Liver (tissue), 9 donors: Measurements from ENCODE around the gene PERCC1. TPM values are rescaled to one million over a fixed set of nuclear protein-coding genes. Genes with fewer than 3 reads are reported as not detected.

ENCODE experiments used
- DNase-seq: peaks from one replicate; pipeline ENCODE4 v3.0.0-alpha.2; 2017; ENCODE audit warnings: low spot score
- H3K27ac ChIP-seq, 2 donors: one replicate each; pipeline ENCODE4 v1.7.0; 2013; ENCODE audit warnings: inconsistent platforms in 2 of 2, low read length in 2 of 2, control low read depth in 1 of 2, low read depth in 1 of 2, mild to moderate bottlenecking in 1 of 2
- H3K27me3 ChIP-seq, 4 donors: one replicate each; pipeline versions ENCODE4 v1.6.1 to v1.7.0; 2013; ENCODE audit warnings: low read length in 3 of 4, inconsistent platforms in 1 of 4, mild to moderate bottlenecking in 1 of 4, moderate library complexity in 1 of 4; ENCODE audit not compliant: control insufficient read depth in 4 of 4, insufficient read depth in 4 of 4
- H3K36me3 ChIP-seq, 4 donors: one replicate each; pipeline versions ENCODE4 v1.6.1 to v1.7.0; 2013; ENCODE audit warnings: low read length in 3 of 4, mild to moderate bottlenecking in 3 of 4, low read depth in 1 of 4, moderate library complexity in 1 of 4; ENCODE audit not compliant: control insufficient read depth in 4 of 4, insufficient read depth in 3 of 4
- H3K4me1 ChIP-seq, 4 donors: one replicate each; pipeline versions ENCODE4 v1.6.1 to v1.7.0; 2013; ENCODE audit warnings: low read length in 3 of 4, mild to moderate bottlenecking in 3 of 4, moderate library complexity in 1 of 4; ENCODE audit not compliant: control insufficient read depth in 4 of 4, insufficient read depth in 4 of 4
- H3K4me3 ChIP-seq, 3 donors: one replicate each; pipeline versions ENCODE4 v1.6.1 to v1.7.0; 2013; ENCODE audit warnings: low read length in 3 of 3, control low read depth in 1 of 3, low read depth in 1 of 3, mild to moderate bottlenecking in 1 of 3
- H3K9ac ChIP-seq, 2 donors: one replicate each; pipeline ENCODE4 v1.7.0; 2013; ENCODE audit warnings: low read length in 2 of 2, mild to moderate bottlenecking in 2 of 2, moderate library complexity in 2 of 2, control low read depth in 1 of 2, low read depth in 1 of 2
- H3K9me3 ChIP-seq, 4 donors: one replicate each; pipeline versions ENCODE4 v1.6.1 to v1.7.0; 2013; ENCODE audit warnings: low read length in 3 of 4; ENCODE audit not compliant: control insufficient read depth in 4 of 4
- EGR1 ChIP-seq, 2 donors: IDR thresholded peaks; 2 replicates each; pipeline ENCODE4 v1.6.1; 2016 to 2018; ENCODE audit warnings: antibody characterized with exemption in 2 of 2, low read depth in 2 of 2
- FOXA1 ChIP-seq: IDR thresholded peaks from 2 replicates; pipeline ENCODE4 v1.6.1; 2016; ENCODE audit warnings: antibody characterized with exemption
- FOXA2 ChIP-seq: IDR thresholded peaks from 2 replicates; pipeline ENCODE4 v1.6.1; 2016; ENCODE audit warnings: antibody characterized with exemption
- GABPA ChIP-seq, 2 donors: IDR thresholded peaks in 1 of 2; conservative IDR thresholded peaks in 1 of 2; 2 replicates each; pipeline ENCODE4 v1.6.1; 2016; ENCODE audit warnings: antibody characterized with exemption in 2 of 2, mild to moderate bottlenecking in 1 of 2, moderate library complexity in 1 of 2
- HNF4A ChIP-seq, 2 donors: conservative IDR thresholded peaks; 2 replicates each; pipeline ENCODE4 v1.6.1; 2016; ENCODE audit warnings: antibody characterized with exemption in 2 of 2, mild to moderate bottlenecking in 2 of 2
- HNF4G ChIP-seq: IDR thresholded peaks from 2 replicates; pipeline ENCODE4 v1.6.1; 2016; ENCODE audit warnings: antibody characterized with exemption
- JUND ChIP-seq, 2 donors: IDR thresholded peaks; 2 replicates each; pipeline ENCODE4 v1.6.1; 2016; ENCODE audit warnings: antibody characterized with exemption in 2 of 2
- RAD21 ChIP-seq, 2 donors: IDR thresholded peaks; 2 replicates each; pipeline ENCODE4 v1.6.1; 2016; ENCODE audit warnings: antibody characterized with exemption in 2 of 2, mild to moderate bottlenecking in 2 of 2
- SP1 ChIP-seq: IDR thresholded peaks from 2 replicates; pipeline ENCODE4 v1.6.1; 2018; ENCODE audit warnings: antibody characterized with exemption, mild to moderate bottlenecking
- TAF1 ChIP-seq: conservative IDR thresholded peaks from 2 replicates; pipeline ENCODE4 v1.6.1; 2016; ENCODE audit warnings: antibody characterized with exemption, mild to moderate bottlenecking
- YY1 ChIP-seq: IDR thresholded peaks from 2 replicates; pipeline ENCODE4 v1.6.1; 2016; ENCODE audit warnings: antibody characterized with exemption, mild to moderate bottlenecking
- WGBS: extraction: QIAGEN DNeasy Blood & Tissue Kit; methylation state at CpG from one replicate; pipeline ENCODE4 v1.1.7; 2013; 5-methylcytosine and 5-hydroxymethylcytosine counted together
- polyA plus RNA-seq, 2 donors: library from polyadenylated mRNA; stranded (reverse) in 1 of 2; unstranded in 1 of 2; fragments of 200-250 nt in 1 of 2; fragments of >200 nt in 1 of 2; fragmentation: Nextera tagmentation in 1 of 2; extraction: Ambion mirVana in 1 of 2; gene quantifications; one replicate each; pipeline versions ENCODE4 v1.2.1 to v1.2.3, GENCODE V29; 2013 to 2015
- total RNA-seq, 2 donors: library from RNA; depleted of rRNA; stranded (reverse); fragments of >200 nt; gene quantifications; one replicate each; pipeline ENCODE4 v1.2.3, GENCODE V29; 2014
- TF ChIP-seq, protein P1 (sequence below): IDR thresholded peaks from 2 replicates; pipeline ENCODE4 v1.6.1; 2016; ENCODE audit warnings: antibody characterized with exemption
- TF ChIP-seq, protein P2 (sequence below): IDR thresholded peaks from 2 replicates; pipeline ENCODE4 v1.6.1; 2016; ENCODE audit warnings: antibody characterized with exemption, mild to moderate bottlenecking
- TF ChIP-seq, protein P3 (sequence below): fragments of 150-350 bp; IDR thresholded peaks from 2 replicates; pipeline ENCODE4 v1.5.1; 2017; ENCODE audit warnings: improper control_type of control experiment, low read depth, low read length; ENCODE audit not compliant: missing input control
- TF ChIP-seq, protein P4 (sequence below): IDR thresholded peaks from 2 replicates; pipeline ENCODE4 v1.6.1; 2016; ENCODE audit warnings: antibody characterized with exemption
- donor health status: healthy.
- donor health status: healthy.
- donor health status: healthy.
- donor health status: healthy.
- donor health status: healthy.

PERCC1 gene
- total RNA-seq = 1 to 10 TPM in 1 of 2 donors, under 1 TPM in 1; 0.50 to 4.7 TPM
- polyA plus RNA-seq = not detected

DNA sequence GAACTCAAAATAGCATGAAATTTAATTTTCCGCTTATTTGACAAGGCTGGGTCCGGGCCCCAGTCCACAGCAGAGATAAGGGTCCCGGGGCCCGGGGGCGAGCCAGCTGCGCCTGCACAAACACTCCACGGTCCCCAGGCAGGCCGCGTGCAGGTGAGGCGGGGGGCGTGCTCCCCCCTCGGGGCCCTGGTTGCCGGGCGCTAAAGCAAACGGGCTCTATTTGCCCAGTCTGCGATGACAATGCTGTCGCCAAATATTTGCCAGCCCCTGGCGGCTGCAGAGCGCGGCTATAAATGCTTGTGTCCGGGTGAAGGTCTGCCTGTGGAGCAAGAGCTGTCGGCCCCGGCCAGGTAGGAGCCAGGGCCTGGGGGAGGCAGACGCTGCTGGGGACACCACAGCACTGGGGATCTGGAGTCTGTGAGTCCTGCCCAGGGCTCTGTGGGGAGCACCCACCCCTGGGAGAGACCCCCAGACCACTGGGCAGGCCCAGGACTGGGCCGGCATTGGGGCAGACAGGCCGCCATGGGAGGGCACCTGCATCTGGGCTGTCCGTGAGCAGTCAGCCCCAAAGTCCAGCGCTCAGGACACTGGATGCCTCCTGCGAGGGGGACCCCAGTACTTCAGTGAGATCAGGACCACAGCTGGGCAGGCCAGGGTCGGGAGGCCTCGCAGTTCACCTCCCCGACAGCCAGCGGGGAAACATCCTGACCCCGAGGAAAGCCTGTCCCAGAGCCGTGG is at the start of gene PERCC1:
PERCC1 (plus strand) TSS at position 320 of the 738 bp plus-strand sequence. CDS start 1,516 bp downstream, outside the sequence.
- peak; percentile 70 for DNase-seq
- Histone ChIP-seq H3K9me3 (no peaks in the 10 kb centered on the region), H3K27me3 (no peaks in the 10 kb centered on the region), H3K4me1 (peaks cover 5 to 14% (median 9%) of the 10 kb centered on the region in 4 donors), H3K36me3 (no peaks in the 10 kb centered on the region), H3K4me3 (no peak within 1 kb of the TSS), H3K9ac (no peak within 1 kb of the TSS), H3K27ac (no peak within 1 kb of the TSS)
- TF ChIP-seq YY1 = no peak
- TF ChIP-seq, protein P1, sequence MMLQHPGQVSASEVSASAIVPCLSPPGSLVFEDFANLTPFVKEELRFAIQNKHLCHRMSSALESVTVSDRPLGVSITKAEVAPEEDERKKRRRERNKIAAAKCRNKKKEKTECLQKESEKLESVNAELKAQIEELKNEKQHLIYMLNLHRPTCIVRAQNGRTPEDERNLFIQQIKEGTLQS = no peak
- peak; percentile 23 for TF ChIP-seq SP1
- TF ChIP-seq, protein P2, sequence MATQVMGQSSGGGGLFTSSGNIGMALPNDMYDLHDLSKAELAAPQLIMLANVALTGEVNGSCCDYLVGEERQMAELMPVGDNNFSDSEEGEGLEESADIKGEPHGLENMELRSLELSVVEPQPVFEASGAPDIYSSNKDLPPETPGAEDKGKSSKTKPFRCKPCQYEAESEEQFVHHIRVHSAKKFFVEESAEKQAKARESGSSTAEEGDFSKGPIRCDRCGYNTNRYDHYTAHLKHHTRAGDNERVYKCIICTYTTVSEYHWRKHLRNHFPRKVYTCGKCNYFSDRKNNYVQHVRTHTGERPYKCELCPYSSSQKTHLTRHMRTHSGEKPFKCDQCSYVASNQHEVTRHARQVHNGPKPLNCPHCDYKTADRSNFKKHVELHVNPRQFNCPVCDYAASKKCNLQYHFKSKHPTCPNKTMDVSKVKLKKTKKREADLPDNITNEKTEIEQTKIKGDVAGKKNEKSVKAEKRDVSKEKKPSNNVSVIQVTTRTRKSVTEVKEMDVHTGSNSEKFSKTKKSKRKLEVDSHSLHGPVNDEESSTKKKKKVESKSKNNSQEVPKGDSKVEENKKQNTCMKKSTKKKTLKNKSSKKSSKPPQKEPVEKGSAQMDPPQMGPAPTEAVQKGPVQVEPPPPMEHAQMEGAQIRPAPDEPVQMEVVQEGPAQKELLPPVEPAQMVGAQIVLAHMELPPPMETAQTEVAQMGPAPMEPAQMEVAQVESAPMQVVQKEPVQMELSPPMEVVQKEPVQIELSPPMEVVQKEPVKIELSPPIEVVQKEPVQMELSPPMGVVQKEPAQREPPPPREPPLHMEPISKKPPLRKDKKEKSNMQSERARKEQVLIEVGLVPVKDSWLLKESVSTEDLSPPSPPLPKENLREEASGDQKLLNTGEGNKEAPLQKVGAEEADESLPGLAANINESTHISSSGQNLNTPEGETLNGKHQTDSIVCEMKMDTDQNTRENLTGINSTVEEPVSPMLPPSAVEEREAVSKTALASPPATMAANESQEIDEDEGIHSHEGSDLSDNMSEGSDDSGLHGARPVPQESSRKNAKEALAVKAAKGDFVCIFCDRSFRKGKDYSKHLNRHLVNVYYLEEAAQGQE = no peak
- TF ChIP-seq HNF4A (conservative IDR thresholded peaks at IDR 0.05) = peak in 1 of 2 donors; percentile 15
- TF ChIP-seq, protein P3, sequence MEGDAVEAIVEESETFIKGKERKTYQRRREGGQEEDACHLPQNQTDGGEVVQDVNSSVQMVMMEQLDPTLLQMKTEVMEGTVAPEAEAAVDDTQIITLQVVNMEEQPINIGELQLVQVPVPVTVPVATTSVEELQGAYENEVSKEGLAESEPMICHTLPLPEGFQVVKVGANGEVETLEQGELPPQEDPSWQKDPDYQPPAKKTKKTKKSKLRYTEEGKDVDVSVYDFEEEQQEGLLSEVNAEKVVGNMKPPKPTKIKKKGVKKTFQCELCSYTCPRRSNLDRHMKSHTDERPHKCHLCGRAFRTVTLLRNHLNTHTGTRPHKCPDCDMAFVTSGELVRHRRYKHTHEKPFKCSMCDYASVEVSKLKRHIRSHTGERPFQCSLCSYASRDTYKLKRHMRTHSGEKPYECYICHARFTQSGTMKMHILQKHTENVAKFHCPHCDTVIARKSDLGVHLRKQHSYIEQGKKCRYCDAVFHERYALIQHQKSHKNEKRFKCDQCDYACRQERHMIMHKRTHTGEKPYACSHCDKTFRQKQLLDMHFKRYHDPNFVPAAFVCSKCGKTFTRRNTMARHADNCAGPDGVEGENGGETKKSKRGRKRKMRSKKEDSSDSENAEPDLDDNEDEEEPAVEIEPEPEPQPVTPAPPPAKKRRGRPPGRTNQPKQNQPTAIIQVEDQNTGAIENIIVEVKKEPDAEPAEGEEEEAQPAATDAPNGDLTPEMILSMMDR = peak; percentile 44
- TF ChIP-seq RAD21 (IDR thresholded peaks at IDR 0.05) = peak in 1 of 2 donors; percentile 65
- 32% methylated on average over 35 of the region's 35 CpGs for WGBS

DNA sequence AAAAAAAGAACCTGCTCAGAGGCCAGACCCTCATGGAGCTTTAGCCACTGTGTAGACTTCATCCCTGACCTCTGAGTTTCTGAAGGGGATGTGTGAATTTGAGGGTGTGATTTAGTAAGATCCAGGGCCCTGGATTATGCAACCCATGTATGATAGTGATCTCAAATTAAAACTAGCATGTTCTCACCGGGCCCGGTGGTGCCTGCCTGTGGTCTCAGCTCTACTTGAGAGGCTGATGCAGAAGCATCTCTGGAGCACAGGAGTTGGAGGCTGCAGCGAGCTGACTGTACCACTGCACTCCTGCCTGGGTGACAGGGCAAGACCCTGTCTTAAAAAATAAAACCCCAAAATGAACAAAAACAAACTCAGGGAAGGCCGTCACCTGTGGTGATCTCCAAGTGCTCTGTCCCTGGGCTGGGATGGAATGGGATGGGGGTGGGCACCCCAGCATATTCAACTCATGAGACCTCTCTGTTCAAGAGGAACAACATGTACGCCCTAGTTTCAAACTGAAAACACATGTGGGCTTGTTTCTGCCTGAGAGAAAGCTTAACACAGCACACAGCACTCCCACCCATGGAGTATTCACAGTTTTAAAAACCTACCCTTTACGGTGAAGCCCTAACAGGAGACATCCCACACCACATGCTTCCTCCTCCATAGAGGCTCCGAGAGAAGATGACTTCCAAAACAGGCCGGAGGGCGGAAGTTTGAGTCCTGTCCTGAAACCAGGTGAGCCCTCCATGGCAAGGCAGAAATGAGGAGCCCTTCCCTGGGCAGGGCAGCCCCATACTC is 49.1 kb upstream of the PERCC1 start:
- Histone ChIP-seq H3K9me3 (no peaks in the 10 kb centered on the region), H3K4me3 (no peak overlapping the region), H3K27me3 (no peaks in the 10 kb centered on the region), H3K4me1 (peaks cover 6 to 19% (median 14%) of the 10 kb centered on the region in 4 donors), H3K36me3 (peaks cover 3 to 25% (median 5%) of the 10 kb centered on the region in 4 donors), H3K27ac (no peak overlapping the region), H3K9ac (no peak overlapping the region)
- WGBS = 92% methylated on average over 9 of the region's 9 CpGs
- DNase-seq = no peak
- no peak for TF ChIP-seq FOXA1
- no peak for TF ChIP-seq RAD21 (IDR thresholded peaks at IDR 0.05)
- TF ChIP-seq, protein P4, sequence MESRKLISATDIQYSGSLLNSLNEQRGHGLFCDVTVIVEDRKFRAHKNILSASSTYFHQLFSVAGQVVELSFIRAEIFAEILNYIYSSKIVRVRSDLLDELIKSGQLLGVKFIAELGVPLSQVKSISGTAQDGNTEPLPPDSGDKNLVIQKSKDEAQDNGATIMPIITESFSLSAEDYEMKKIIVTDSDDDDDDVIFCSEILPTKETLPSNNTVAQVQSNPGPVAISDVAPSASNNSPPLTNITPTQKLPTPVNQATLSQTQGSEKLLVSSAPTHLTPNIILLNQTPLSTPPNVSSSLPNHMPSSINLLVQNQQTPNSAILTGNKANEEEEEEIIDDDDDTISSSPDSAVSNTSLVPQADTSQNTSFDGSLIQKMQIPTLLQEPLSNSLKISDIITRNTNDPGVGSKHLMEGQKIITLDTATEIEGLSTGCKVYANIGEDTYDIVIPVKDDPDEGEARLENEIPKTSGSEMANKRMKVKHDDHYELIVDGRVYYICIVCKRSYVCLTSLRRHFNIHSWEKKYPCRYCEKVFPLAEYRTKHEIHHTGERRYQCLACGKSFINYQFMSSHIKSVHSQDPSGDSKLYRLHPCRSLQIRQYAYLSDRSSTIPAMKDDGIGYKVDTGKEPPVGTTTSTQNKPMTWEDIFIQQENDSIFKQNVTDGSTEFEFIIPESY = no peak
- no peak for TF ChIP-seq FOXA2
- no peak for TF ChIP-seq HNF4G
- no peak for TF ChIP-seq SP1
- TF ChIP-seq GABPA (IDR thresholded peaks at IDR 0.05 in 1 of 2, conservative IDR thresholded peaks at IDR 0.05 in 1 of 2) = no peak
- no peak for TF ChIP-seq JUND (IDR thresholded peaks at IDR 0.05)
- TF ChIP-seq, protein P3 = no peak
- no peak for TF ChIP-seq EGR1 (IDR thresholded peaks at IDR 0.05; ENCODE audit: low read depth in 2 of 2)
- no peak for TF ChIP-seq HNF4A (conservative IDR thresholded peaks at IDR 0.05)
- TF ChIP-seq TAF1 = no peak
- TF ChIP-seq, protein P2 = no peak
- no peak for TF ChIP-seq YY1
